GM18951 (cell line): ENCODE results near the gene KIRREL3.

Source experiments
- POLR2A ChIP-seq: IDR thresholded peaks from 4 replicates; pipeline ENCODE4 v1.6.1; 2011; ENCODE audit warnings: mild to moderate bottlenecking; ENCODE audit not compliant: insufficient read length, insufficient read depth; ENCODE audit errors: extremely low read depth
- in situ Hi-C: fragments of 300-500 bp; cut with MboI; formaldehyde crosslinking; loops from one replicate; pipeline ENCODE4 v1.12.0; 2022; ENCODE audit warnings: low sequenced_read_pairs, mixed read lengths, inconsistent platforms; ENCODE audit not compliant: unreplicated experiment

KIRREL3 gene

GRCh38 chr11:127000291-127000968 lies at the start of gene KIRREL3:
Gene KIRREL3, minus strand, starts transcription at chr11:127000770.
- no peak for TF ChIP-seq POLR2A
- in situ Hi-C loops: no loop called here

GRCh38 chr11:127050186-127050585 lies 49.6 kb upstream of the KIRREL3 start:
- no peak for TF ChIP-seq POLR2A
- in situ Hi-C loops: no loop called here

DNA sequence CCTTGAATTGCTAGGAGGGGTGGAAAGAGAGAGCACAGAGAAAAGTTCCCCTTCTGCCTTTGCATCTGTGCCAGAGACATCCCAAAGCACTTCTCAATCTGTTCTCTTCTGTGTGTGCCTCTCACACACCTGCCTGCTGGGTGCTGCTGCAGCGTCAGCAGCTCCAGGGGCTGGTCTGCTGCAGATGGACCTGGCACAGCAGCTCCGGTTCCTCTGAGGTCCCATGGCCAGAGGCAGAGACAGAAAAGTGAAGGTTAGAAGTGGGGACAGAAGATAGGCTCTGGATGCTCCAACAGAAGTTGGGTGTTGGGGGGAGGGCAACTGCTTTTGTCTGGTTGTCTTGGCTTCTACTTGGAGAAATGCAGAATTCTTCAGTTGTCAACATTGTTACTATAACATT lies 48.9 kb upstream of the KIRREL3 start:
- in situ Hi-C loops: no loop called here
- no peak for TF ChIP-seq POLR2A

DNA sequence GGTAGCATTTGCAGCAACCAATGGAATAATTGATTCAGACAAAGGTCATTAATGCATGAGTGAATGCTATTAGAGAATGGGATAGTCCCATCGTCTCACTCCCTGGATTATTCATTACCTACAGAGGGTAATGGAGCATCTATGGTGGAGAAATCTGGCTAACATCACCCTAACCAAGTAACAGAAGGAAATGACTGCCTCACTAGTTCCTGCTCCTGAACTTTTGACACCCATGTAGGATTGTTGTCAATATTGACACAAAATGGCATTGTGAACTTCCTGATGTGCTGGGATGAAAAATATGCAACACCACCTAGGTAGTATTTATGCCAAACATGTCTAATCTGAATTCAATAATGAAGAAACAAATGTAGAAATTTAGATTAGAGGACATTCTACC lies 44.0 kb upstream of the KIRREL3 start:
- no peak for TF ChIP-seq POLR2A
- in situ Hi-C loops: no loop called here

DNA sequence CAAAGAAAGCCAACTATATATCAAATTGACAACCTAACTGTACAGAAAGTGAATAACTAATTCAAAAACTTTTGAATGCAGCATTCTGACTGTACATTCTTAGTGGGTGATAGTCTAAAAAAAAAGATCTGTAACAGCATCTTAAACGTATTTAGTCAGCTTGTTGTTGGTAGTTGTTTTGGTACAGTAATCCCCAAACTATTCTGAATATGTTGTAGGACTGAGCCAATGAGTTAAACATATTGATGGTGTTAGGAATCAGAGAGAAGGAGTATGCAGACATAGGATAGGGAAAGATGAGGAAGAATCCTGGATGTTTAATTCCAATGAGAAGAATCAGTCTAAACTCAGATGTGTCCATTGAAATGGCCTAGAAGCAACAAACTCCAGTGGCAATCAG lies 41.9 kb upstream of the KIRREL3 start:
- in situ Hi-C loops: no loop called here
- TF ChIP-seq POLR2A: no peak

GRCh38 chr11:127039591-127039990 lies 39.0 kb upstream of the KIRREL3 start:
- TF ChIP-seq POLR2A: no peak
- in situ Hi-C loops: no loop called here

- in situ Hi-C loops: no loop called here
- TF ChIP-seq POLR2A: no peak
Observed at GRCh38 chr11:127037596-127037995, 37.0 kb upstream of the KIRREL3 start.

DNA sequence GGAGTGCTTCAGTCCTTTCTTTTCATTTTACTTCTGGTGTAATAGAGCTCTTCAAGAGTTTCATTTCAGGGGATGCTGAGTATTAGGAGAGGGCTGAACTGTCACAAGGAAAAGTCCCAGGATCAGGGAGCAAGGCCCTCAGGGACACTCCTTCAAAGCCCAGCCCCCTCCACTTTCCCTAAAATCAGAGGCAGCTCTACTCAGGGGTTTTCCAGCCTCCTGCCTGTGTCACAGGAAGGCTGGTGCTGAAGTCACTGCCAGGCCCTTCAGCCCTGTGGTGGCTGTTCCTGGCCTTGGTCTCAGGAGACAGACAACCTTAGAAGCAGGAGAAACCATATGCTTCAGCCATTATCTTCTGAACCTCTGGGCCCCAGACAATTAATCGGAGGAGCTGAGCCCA lies 36.4 kb upstream of the KIRREL3 start:
- in situ Hi-C loops: no loop called here
- no peak for TF ChIP-seq POLR2A

- no peak for TF ChIP-seq POLR2A
- in situ Hi-C loops: no loop called here
Observed at GRCh38 chr11:127035824-127036223, 35.3 kb upstream of the KIRREL3 start.

DNA sequence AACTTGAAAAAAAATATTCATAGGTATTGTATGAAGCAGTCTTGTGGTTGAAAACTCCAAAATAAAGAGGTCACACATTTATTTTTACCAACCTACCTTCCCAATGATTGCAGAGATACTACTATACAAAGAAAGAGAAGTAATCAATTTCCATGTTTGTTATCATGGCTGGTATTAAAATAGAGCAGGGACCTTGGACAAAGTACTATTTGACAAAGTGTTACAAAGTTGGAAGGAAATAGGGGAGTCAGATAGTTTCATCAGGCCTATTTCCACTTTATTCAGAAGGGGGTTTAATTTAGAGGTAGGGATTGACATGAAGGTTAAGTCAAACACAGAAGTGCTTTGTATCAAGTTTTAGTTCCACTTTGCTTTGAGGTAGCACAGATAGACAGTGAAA lies 34.4 kb upstream of the KIRREL3 start:
- in situ Hi-C loops: no loop called here
- no peak for TF ChIP-seq POLR2A

GRCh38 chr11:127028648-127029047 lies 28.1 kb upstream of the KIRREL3 start:
- in situ Hi-C loops: no loop called here
- no peak for TF ChIP-seq POLR2A

DNA sequence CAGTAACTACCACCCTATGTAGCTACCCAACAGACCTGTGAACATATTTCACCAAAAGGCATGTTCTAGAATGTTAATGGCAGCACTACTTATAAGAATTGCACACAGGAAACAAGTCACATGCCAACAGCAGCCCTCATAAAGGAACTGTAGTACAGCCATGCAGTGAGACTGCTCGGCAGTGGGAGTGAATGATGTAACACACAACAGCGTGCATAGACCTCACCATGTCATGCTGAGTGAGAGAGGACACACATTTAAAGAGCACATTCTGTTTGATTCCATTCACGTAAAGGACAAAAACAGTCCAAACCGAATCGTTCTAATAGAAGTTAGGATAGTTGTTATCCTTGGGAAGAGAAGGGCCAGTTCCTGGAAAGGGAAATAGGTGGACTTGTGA lies 27.2 kb upstream of the KIRREL3 start:
- no peak for TF ChIP-seq POLR2A
- in situ Hi-C loops: no loop called here

DNA sequence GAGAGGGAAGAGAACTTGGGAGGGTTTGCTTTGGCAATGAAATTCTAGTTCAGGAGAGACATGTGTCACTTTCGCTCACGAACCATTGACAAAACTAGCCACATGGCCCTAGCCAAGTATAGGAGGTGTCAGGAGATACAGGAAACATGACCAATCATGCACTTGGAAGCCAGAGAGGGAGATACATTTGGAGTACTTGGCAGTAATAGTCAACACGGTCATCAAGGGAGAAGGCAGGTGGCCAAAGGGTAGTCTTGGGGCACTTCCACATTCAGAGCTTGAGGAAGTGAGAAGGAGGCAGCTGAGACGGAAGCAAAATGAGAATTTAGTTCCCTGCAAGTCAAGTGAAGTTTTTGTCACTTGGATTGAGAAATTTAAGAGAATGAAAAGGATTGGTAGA lies 26.4 kb upstream of the KIRREL3 start:
- in situ Hi-C loops: no loop called here
- no peak for TF ChIP-seq POLR2A

DNA sequence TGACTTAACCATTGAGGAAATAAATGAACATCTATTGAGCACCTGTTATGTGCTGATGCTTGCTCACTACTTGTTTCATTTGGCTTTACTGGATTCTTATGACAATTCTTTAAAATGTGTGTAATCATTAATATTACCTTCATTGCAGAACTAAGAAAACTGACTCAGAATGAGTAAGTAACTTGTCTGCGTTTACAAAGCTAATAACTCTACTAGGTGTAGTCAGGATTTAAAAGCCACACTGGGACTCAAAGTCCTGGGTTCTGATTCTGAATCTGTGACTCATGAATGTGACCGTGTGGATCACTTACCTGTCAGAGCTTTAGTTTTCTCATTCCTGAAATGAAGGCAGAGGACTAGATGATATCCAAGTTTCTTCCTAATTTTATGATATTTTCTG lies 23.4 kb upstream of the KIRREL3 start:
- in situ Hi-C loops: no loop called here
- TF ChIP-seq POLR2A: no peak
